ENCODE results near the gene TIMM23.
"Not testable (repeated sequence)": the region's sequence is repeated elsewhere in the genome, so short reads cannot be mapped to it uniquely, and the experiment has no call there.

The TIMM23 gene

DNA sequence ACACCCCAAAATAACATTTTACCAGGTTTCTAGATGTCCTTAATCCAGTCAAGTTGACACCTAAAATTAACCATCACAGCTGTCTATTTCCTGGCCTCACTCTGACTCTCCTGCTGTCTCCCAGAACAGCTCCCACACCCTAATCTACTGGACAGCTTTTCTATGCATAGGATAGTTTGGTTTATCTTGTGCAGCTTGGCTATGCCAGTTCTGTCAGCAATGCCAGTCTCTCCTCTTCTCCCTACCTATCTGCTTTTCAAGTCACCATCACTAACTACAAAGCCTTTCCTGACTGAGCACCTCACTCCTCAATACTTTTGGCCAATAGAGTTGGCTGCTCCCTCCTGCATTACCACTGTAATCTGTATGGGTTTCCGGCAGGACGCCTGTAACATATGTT is 53.1 kb downstream of the TIMM23 start:
- no peak for DNase-seq

DNA sequence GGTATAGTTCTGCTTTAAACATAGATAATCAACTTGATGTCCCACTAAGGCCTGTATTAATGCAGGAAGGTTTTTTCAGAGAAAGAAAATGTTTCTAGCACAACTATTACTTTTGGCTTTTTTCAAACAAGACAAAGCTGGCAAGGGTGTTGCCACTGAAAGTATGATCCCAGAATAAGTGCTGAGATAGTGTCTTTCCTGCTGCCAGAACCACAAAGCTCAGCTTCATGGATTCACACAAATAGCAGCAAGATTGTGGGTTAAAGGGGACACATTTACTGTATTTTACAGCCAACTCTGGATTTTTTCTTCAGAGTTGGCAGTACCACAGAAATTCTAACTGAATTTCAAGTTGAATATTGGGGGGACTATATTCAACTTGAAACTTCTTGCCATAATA is 53.8 kb downstream of the TIMM23 start:
- DNase-seq, result no peak

DNA sequence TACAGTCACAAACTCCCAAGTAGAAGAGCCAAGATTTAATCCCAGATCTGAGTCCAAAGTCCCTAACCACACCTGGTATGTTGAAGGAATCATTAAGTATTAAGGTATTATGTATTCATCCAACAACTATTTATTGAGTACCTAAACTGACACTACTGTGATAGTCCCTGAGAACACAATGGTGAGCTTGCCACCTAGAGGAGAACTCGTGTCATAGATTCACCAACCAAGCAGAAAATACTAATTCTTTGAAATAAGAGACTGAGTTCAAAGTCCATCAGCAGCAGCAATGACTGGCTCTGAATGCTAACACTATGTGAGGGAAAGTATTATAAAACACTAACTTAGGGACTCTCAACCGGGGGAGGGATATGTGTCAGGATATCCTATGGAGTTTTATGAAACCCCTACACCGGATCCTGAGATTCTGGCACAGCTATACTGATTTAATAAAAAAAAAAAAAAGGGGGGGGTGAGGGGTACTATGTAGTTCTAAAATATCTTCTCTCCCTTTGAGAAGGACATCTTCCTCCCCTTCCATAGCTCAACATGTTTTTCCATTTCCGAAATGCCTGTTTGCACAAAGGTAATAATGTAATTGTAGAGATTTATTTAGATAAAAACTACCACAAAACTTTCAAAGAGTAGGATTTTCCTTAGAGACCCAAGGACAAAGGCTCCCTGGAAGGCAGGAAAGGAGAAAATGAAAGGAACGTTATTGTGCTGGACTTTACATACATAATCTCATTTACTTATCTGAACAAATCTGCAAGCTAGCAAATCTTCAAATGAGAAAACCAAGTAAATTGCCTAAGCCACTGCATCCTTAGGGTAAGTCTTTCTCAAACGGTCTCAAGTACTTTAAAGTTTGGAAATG is 56.5 kb downstream of the TIMM23 start:
- DNase-seq, result peak; percentile 72

DNA sequence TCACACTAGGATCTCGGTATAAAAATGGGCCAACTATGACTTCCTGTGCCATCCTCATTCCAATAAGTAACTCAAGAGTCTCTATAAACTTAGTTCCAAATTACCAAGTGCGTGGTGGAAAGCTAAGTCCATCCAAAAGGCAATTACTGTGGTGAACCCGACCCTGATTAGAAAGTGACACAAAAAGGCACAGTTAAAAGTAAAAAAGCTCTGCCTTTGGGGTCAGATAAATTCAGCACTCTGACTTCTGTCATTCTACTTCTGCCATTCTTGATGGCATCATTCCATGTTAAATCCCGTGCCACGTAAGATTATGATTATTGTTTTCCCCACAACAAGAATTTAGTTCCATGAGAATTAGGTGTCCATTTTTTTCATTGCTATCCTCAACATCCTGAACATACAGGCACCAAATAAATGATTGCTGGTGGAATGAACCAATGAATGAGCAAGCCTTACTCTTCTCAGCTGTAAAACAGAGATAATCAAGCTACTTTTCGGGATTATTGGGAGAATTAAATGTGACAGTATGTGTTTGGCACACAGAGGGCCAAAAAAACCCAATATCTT is 57.3 kb downstream of the TIMM23 start:
- DNase-seq, result no peak

DNA sequence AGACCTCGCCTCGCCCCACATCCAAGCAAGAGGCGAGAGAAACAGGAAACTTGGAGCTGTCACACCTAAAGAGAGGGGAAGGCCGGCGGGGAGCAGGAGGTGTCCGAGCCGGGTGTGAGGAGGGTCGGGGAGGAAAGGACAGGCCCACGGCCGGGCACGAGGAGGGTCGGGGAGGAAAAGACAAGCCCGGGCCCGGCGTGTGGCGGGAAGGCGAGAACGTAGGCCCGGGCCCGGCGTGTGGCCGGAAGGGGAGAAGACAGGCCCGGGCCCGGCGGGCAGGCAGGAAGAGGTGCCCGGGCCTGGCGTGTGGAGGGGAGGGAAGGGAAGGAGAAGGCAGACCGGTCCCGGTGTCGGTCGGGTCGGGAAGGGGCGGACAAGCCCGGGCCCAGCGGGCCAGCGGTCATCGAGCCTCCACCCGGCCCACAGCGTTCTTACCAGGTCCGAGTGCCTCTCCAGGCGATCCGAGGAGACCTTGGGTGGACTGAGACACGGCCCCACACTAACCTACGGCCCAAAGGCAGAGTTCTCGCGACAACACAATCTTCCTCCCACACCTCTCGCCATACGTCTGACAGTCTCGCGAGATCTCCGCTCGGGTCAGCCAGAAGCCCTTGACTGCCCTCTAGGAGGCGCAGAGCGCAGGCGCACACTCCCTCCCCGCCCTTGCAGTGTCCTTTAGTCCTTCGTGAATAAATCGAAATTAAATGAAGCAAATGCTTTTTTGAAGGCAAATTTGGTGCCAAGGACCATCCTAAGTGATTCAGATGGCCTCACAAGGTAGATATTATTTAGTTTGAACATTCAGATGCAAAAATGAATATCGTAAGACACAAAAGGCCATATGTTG is 58.0 kb downstream of the TIMM23 start, which contains the start of gene NCOA4:
NCOA4 (minus strand) TSS at position 533 of the 847 bp plus-strand sequence. CDS start 13,943 bp downstream, outside the sequence.
- DNase-seq, result peak; percentile 97

DNA sequence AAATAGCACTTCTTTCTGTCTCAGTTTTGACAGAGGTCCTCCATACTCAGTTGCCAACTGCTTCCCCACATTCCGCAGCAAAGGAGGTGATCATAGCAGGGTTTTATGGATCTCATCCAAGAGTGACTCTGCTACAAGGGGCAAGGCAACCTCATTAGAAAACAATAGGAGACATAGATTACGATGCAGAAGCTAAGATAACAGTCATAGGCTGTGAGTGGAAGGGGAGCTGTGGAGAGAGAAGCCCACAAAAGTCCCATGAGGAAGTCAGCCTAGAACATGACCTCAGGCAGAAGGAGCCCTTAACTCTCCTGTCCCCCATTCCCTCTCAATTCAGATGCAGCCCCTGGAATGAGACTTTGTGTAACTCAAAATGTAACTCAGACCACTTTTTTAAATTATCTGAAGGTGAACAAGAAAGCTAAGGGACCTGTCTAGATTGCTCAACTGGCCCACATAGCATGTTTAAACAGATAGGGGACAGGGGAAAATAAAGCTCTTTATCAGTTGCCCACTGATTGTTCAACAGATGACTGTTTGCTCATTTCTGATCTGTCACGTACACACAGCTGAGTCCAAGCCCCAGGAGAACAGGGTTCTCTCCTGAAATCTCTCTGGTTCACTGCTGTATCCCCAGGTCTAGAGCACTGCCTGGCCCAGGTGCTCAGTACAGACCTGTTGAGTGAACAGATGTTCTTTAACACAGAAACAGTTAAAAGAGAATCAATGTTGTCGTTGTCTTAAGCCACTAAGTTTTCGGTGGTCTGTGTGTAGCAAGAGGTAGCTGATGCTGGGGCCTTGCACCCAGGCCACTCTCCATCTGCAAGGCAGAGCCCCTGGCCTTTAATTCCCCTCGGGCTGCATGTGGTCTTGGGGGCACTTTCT is 59.6 kb downstream of the TIMM23 start:
- no peak for DNase-seq

DNA sequence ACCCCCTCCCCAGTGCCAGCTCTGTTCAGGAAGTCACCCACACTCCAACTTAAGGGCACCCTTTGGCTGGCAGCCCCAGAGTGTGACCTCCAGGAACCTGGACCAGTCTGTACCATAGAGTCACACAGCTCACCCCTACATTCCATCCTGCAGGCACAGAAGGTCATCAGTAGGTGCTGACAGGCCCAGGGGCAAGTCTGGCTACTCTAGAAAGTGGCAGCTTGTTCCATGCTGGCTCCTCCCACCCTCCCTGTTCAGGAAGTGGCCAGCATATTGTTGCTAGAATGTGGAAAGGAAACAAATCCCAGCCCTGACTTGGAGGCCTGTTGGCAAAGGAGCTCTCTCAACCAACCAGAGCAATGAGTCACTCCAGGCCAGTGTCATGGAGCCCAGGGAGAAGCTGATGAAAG is 61.3 kb downstream of the TIMM23 start:
- DNase-seq, result no peak

DNA sequence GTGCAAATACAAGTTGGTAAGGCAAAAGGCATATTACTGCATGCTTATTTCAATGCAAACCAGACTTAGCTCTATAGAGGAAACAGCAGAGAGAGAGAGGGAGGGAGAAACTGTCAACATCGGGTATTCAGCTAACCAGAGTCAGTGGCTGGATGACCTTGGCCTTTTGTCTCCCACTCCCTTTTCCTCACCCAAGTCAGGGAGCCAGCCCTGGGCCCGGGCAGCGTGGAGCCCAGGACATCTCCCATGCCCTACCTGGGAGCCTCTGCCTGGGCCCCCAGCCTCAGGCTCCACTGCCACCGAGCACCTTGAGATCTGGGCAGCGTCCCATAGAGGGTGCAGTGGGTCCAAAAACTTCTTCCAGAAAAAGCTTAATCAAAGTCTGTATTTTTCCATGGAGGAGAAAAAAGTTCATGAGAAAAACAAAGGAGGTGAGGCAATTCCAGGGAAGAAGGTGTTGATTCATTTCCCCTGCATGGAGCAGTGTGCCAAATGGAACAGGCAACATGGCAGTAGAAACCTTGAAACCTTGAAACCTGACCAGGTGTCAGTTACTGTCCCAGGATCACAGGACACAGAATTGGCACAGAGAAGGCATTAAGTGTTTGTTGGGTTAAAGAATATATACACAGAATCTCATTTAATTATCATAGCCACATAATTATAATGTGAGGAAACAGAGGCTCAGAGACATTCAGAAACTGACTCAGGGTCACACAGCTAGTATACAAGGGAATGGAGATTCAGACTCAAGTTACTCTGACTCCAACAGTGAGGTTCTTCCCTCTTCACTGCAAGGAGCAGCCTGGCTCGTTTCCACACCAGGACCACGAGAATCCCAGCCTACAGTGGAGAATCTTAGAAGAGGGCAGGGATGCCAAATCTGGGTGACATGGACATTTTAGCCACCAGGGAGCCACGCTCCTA is 63.9 kb downstream of the TIMM23 start:
- DNase-seq, result no peak

DNA sequence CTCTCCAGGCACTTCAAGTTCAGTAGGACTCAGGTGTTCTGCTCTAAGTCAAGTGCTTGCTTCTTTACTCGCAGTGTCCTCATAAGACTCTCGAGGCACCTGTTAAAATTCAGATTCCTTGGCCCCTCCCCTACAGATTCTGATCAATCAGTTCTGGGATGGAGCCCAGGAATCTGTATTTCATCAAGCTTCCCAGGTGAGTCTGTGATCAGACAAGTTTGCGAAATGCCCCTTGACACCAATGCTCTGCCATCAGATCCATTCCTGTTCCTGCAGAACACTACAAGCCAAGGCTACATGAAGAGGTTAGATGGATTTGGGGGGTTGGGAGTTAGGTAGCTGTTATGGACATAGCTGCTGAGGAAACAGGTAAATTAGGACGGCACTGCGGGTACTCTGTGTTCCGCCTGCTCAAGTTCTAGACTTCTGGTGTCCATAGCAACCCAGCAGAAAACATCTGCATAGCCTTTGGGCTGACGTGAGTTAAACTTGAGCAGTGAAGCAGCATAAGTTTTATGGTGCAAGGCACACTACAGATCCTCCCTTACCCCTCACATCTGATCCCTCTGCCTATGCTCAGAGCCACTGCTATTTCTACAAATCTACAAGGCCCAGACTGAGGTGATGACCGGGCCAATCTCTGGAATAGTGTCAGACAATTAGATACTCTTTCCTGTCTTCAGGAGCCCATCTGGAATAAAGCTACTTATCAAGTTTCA is 65.0 kb downstream of the TIMM23 start:
- no peak for DNase-seq

DNA sequence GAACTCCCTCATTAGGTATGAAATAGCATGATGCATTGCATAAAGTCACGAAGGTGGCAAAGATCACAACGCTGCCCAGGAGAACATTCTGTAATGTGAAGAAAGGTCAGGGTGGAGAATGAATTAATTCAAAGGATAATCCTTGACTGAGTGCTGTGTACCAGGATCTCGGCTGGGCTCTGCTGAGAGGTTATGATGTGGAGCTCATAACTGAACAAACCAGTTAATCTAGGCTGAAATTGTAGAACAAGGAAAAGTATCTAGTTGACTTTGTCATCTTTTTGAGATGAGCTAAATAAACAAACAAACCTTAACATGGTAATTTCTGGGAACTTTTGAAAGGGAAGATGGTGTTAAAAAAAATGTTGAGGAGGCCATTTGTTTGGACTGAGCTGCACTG is 67.7 kb downstream of the TIMM23 start:
- no peak for DNase-seq

DNA sequence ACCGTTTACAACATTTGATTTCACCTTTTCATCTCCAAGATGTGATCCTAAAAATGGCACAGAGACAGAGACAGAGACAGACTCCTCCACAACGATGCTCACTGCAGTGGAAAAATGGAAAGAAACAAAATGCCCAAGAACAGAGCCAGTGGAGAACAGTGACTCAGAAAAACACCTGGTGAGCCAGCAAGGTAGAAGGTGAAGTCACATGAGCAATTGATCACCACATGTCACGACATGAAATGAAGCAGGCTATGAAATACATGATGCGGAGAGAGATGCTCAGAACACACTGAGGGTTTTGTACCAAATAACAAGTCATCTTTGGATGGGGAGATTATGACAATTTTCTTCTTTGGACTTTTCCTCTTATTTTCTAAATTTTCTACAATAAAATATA is 70.2 kb downstream of the TIMM23 start:
- no peak for DNase-seq

DNA sequence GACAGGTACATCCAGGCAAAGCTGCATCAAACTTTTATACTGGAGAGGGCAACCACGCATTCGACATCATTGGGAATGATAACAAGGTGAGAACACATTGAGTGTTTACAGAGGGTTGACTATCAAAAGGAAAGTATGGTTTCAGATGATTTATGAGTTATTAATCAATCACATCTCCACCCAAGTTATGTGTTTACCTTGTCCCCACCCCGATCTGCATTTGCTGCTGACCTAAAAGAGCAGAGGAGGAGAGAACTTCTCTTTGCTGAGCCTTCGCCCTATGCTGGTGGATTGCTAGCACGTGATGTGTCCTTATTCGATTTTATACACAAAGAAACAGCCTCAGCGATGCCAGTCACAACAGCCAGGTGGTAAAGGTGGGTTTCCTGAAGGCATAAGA is 74.0 kb downstream of the TIMM23 start, which contains the start of gene MSMB:
MSMB (minus strand) TSS at position 9 of the 400 bp plus-strand sequence. CDS start 32 bp downstream, outside the sequence.
- DNase-seq, result no peak

DNA sequence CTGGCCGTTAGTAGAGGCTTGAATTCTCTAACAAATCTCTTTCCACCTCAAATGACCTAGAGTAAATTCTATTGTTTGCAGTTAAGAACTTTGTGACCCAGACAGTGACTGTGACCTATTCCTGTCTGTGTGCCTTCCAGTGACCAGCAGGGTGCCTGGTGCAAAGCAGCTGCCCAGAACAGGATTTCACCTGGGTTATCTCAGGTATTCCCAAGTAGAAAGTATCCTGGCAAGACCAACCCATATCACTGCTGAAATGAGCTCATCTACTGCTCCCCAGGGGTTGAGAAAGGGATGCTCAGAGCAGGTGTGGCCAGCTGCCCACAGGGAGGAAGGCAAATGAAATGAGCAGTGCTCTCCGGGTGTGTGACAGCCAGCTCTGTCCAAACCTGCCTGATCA is 75.9 kb downstream of the TIMM23 start:
- DNase-seq, result no peak

DNA sequence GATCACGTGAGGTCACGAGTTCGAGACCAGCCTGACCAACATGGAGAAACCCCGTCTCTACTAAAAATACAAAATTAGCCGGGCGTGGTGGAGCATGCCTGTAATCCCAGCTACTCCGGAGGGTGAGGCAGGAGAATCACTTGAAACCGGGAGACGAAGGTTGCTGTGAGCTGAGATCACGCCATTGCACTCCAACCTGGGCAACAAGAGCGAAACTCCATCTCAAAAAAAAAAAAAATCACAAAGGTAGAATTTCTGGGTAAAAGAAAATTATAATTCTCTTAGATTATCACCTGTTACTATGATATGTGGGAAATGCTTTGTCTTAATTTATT is 77.2 kb downstream of the TIMM23 start:
- DNase-seq, result not testable (repeated sequence)

DNA sequence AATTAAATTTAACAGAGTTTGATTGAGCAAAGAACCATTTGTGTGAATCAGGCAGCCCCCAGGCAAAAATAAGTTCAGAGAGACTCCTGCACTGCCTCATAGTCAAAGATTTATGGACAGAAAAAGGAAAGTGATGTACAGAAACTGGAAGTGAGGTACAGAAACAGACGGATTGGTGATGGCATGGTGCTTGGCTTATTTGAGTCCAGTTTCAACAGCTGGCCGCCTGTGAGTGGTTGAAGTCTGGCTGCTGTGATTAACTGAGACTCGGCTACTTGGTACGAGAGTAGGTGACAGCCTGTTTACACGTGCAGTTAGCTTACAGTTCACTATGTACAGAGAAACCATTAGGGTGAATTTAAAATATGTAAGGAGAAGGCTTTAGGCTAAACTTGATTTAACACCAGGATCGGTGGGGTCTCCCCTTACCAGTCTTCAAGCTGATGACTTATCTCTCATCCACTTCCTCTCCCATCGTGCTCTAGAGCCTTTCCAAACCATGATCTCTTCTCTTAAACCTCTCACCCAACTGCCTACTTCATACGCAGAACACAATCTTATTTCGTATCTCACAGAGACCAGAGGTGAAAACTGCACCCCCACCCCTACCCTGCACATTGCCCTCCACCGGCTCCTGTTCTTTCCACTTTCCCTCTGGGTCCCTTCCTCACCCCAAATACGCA is 78.8 kb downstream of the TIMM23 start:
- no peak for DNase-seq

DNA sequence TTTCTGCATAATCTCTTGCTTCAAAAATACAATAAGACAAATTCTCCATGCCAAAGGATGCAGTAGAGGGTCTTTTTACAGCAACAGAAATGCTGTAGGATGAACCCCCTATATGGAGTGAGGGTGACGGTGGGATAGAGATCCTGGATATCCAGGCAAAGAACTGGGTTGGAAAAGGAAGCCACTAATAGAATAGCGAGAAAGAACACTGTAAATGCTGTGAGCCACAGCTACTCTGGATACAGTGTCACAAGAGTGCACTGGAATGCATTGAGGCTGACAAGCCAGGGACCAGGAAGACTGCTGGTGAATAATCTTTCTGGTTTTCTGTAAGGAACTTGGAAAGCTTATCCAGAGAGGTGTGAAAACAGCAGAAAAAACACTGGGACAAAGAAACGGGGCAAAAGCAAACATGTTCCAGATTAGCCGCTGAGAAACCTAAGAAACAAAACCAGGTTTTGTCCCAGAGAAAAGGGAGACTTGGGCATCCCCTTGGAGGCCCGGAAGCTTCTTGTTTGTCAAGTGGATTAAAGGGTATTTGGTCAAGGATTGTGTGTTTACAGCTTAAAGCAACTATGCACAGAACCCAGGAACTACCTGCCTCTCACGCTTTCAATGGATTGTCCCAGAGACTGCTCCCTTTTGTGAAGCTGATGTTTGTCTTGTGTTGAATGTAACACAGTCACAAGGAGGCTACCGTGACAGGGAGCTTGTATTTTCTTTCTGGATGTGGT is 79.9 kb downstream of the TIMM23 start:
- no peak for DNase-seq

DNA sequence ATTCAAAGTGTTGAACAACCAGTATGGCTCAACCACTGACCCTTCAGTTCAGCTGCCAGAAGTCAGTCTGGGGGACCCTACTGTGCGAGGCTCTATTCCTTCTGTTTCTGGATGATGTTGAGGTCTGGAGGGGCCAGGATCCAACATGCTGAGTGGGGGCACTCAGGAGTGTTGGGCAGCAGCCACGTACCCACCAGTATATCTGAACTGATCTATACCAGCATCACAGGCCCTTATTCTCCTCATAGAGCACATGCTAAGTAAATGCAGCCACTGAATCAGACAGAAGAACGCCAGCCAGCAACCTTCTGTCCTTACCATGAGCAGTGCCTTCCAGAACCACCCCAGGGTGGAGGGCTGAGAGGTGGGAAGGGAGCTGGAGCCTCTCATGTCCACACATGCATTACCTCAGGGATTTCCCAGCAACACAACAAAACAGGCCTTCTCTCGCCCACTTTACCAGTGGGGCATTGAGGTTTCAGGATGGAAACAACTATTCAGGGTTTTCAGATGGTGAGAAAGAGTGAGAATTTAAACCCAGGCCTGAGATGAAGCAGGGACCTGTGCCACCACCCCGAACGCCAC is 80.6 kb downstream of the TIMM23 start:
- no peak for DNase-seq
